ENCODE data around the gene DDX27. TPM values are rescaled to one million over a fixed set of nuclear protein-coding genes. Genes with fewer than 3 reads are reported as not detected.
"Not testable (repeated sequence)": the region's sequence is repeated elsewhere in the genome, so short reads cannot be mapped to it uniquely, and the experiment has no call there.

The DDX27 gene
- total RNA-seq, 1 experiment from 2014 or later, result 30.6 TPM

GRCh38 chr20:49203011-49203410 lies 16.2 kb upstream of the DDX27 start:
- DNase-seq (ENCODE audit: low spot score), result no peak

- no peak for DNase-seq (ENCODE audit: low spot score)
Observed at GRCh38 chr20:49203746-49204145, 15.5 kb upstream of the DDX27 start.

GRCh38 chr20:49207076-49207475 lies 12.1 kb upstream of the DDX27 start:
- DNase-seq (ENCODE audit: low spot score), result no peak

GRCh38 chr20:49210101-49210756 lies 9.0 kb upstream of the DDX27 start:
- no peak for DNase-seq (ENCODE audit: low spot score)

- DNase-seq (ENCODE audit: low spot score), result no peak
Observed at GRCh38 chr20:49210757-49211110, 8.5 kb upstream of the DDX27 start.

- DNase-seq (ENCODE audit: low spot score), result no peak
Observed at GRCh38 chr20:49214571-49214970, 4.6 kb upstream of the DDX27 start.

- no peak for DNase-seq (ENCODE audit: low spot score)
Observed at GRCh38 chr20:49215232-49215631, 4.0 kb upstream of the DDX27 start.

GRCh38 chr20:49216991-49217578 lies 2.1 kb upstream of the DDX27 start:
- DNase-seq (ENCODE audit: low spot score), result peak; percentile 89

- DNase-seq (ENCODE audit: low spot score), result not testable (repeated sequence)
Observed at GRCh38 chr20:49218739-49219090, 501 bp upstream of the DDX27 start.

GRCh38 chr20:49219924-49220831 lies 962 bp downstream of the DDX27 start:
- no peak for DNase-seq (ENCODE audit: low spot score)

GRCh38 chr20:49225896-49226295 lies 6.7 kb downstream of the DDX27 start:
- no peak for DNase-seq (ENCODE audit: low spot score)

- no peak for DNase-seq (ENCODE audit: low spot score)
Observed at GRCh38 chr20:49228676-49229075, 9.5 kb downstream of the DDX27 start.

- DNase-seq (ENCODE audit: low spot score), result no peak
Observed at GRCh38 chr20:49229381-49229780, 10.2 kb downstream of the DDX27 start.

GRCh38 chr20:49230021-49230420 lies 10.8 kb downstream of the DDX27 start:
- DNase-seq (ENCODE audit: low spot score), result no peak

- peak; percentile 19 for DNase-seq (ENCODE audit: low spot score)
Observed at GRCh38 chr20:49230561-49231133, 11.4 kb downstream of the DDX27 start.

- no peak for DNase-seq (ENCODE audit: low spot score)
Observed at GRCh38 chr20:49231471-49231870, 12.3 kb downstream of the DDX27 start.

- DNase-seq (ENCODE audit: low spot score), result no peak
Observed at GRCh38 chr20:49233226-49233625, 14.0 kb downstream of the DDX27 start.

GRCh38 chr20:49234831-49235230 lies 15.6 kb downstream of the DDX27 start:
- no peak for DNase-seq (ENCODE audit: low spot score)

- no peak for DNase-seq (ENCODE audit: low spot score)
Observed at GRCh38 chr20:49236301-49236700, 17.1 kb downstream of the DDX27 start.

GRCh38 chr20:49237531-49237930 lies 18.3 kb downstream of the DDX27 start:
- DNase-seq (ENCODE audit: low spot score), result no peak

GRCh38 chr20:49245921-49246740 lies 26.9 kb downstream of the DDX27 start:
- peak; percentile 57 for DNase-seq (ENCODE audit: low spot score)
